GM23248 (cell line): ENCODE measurements around the gene HDAC3.

Experiments
- EZH2 ChIP-seq: fragments of 200-600 bp; sonication (generic); IDR thresholded peaks from 2 replicates; pipeline ENCODE4 v1.6.1; 2018; ENCODE audit warnings: antibody characterized with exemption, mild to moderate bottlenecking; ENCODE audit not compliant: insufficient read depth, poor library complexity, severe bottlenecking
- EZH2phosphoT487 ChIP-seq: fragments of 200-600 bp; sonication (generic); IDR thresholded peaks from 2 replicates; pipeline ENCODE4 v1.6.1; 2018; ENCODE audit warnings: antibody characterized with exemption, moderate library complexity, mild to moderate bottlenecking, low read depth; ENCODE audit not compliant: insufficient read depth

DNA sequence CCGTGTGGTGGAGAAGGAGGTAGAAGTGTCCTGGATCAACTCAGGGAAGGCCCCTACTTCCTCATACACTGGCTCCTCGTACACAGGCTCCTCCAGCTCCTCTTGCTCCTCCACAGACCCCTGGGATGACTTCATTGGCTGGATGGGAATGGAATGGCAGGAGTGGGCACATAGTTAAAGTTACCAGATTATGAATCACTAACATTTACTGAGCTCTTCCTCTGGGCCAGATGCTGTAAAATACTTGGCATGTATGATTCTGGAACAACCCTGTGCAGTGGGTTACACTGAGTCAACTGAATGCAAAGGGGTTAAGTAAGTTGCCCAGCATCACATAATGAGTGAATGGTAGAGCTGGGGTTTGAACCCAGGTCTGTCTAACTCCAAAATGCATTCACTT is 17.6 kb upstream of the HDAC3 start:
- TF ChIP-seq EZH2phosphoT487 (no peak), EZH2 (no peak)
